PC-9 (cell line): ENCODE measurements around the gene SH3PXD2B. TPM values are rescaled to one million over a fixed set of nuclear protein-coding genes. Genes with fewer than 3 reads are reported as not detected.

Source experiments
- BruUV-seq: library from RNA; stranded (reverse); fragments of 400-500 nt; replicated peaks from 2 replicates; lab custom pipeline; 2021; lab: Mats Ljungman, UMichigan
- CTCF ChIA-PET: fragments of 300-600 bp; sonication (Branson Sonifier 250); formaldehyde crosslinking; loops from one replicate; lab custom pipeline; 2022; ENCODE audit warnings: antibody characterized with exemption; lab: Charles Lee
- POLR2A ChIA-PET: fragments of 300-600 bp; sonication (Branson Sonifier 250); formaldehyde crosslinking; loops from one replicate; lab custom pipeline; 2022; ENCODE audit warnings: antibody characterized with exemption; ENCODE audit not compliant: unreplicated experiment; lab: Charles Lee
- DNase-seq, 2 experiments: peaks; one replicate each; pipeline versions ENCODE4 v3.0.0 to v3.0.0-alpha.2; 2015 to 2022; ENCODE audit warnings: mixed read lengths in 1 of 2
- H2AFZ ChIP-seq: fragments of 200-600 bp; sonication (generic); 2 replicates; pipeline ENCODE4 v1.8.1; 2017; ENCODE audit warnings: antibody characterized with exemption
- H3F3A ChIP-seq: fragments of 200-600 bp; sonication (generic); 2 replicates; pipeline ENCODE4 v1.8.1; 2017; ENCODE audit warnings: antibody characterized with exemption, mild to moderate bottlenecking, low read depth; ENCODE audit not compliant: insufficient read depth
- H3K27ac ChIP-seq: fragments of 200-600 bp; sonication (generic); 2 replicates; pipeline ENCODE4 v1.6.1; 2016; ENCODE audit warnings: mixed run types
- H3K27me3 ChIP-seq: fragments of 200-600 bp; sonication (generic); 2 replicates; pipeline ENCODE4 v1.6.1; 2016; ENCODE audit warnings: low read depth, mixed run types; ENCODE audit not compliant: insufficient read depth
- H3K36me3 ChIP-seq: fragments of 200-600 bp; sonication (generic); 2 replicates; pipeline ENCODE4 v1.6.1; 2016; ENCODE audit warnings: low read depth, mixed run types
- H3K4me1 ChIP-seq: fragments of 200-600 bp; sonication (generic); replicated peaks from 2 replicates; pipeline ENCODE4 v1.6.1; 2016; ENCODE audit warnings: mixed run types; ENCODE audit not compliant: insufficient read depth
- H3K4me2 ChIP-seq: fragments of 200-600 bp; sonication (generic); 2 replicates; pipeline ENCODE4 v1.6.1; 2017; ENCODE audit warnings: mixed run types
- H3K4me3 ChIP-seq: fragments of 200-600 bp; sonication (generic); 2 replicates; pipeline ENCODE4 v1.6.1; 2016; ENCODE audit warnings: mixed run types
- H3K79me2 ChIP-seq: fragments of 200-600 bp; sonication (generic); 2 replicates; pipeline ENCODE4 v1.6.1; 2017; ENCODE audit warnings: low read depth, mixed run types
- H3K9me2 ChIP-seq: fragments of 200-600 bp; sonication (generic); 2 replicates; pipeline ENCODE4 v1.8.1; 2017; ENCODE audit warnings: mild to moderate bottlenecking; ENCODE audit not compliant: insufficient read depth
- H3K9me3 ChIP-seq: fragments of 200-600 bp; sonication (generic); 2 replicates; pipeline ENCODE4 v1.8.1; 2016; ENCODE audit warnings: low read depth; ENCODE audit not compliant: insufficient read depth
- H4K20me1 ChIP-seq: fragments of 200-600 bp; sonication (generic); 2 replicates; pipeline ENCODE4 v1.8.1; 2017; ENCODE audit not compliant: insufficient read depth
- CTCF ChIP-seq: fragments of 200-600 bp; sonication (generic); conservative IDR thresholded peaks from 2 replicates; pipeline ENCODE4 v1.6.1; 2017; ENCODE audit warnings: mixed run types, antibody characterized with exemption, mild to moderate bottlenecking, moderate library complexity
- EZH2 ChIP-seq: fragments of 200-600 bp; sonication (generic); IDR thresholded peaks from 2 replicates; pipeline ENCODE4 v1.8.0; 2017; ENCODE audit warnings: antibody characterized with exemption, low read depth
- intact Hi-C: fragments of 100-400 bp; cut with micrococcal nuclease; formaldehyde crosslinking; loops from one replicate; pipeline ENCODE4 v1.10.0; 2022; ENCODE audit not compliant: unreplicated experiment
- total RNA-seq: library from RNA; stranded (reverse); gene quantifications from 2 replicates; pipeline ENCODE4 v1.2.3, GENCODE V29; 2021

SH3PXD2B gene
- total RNA-seq, 1 experiment from 2014 or later: 29.3 TPM

DNA sequence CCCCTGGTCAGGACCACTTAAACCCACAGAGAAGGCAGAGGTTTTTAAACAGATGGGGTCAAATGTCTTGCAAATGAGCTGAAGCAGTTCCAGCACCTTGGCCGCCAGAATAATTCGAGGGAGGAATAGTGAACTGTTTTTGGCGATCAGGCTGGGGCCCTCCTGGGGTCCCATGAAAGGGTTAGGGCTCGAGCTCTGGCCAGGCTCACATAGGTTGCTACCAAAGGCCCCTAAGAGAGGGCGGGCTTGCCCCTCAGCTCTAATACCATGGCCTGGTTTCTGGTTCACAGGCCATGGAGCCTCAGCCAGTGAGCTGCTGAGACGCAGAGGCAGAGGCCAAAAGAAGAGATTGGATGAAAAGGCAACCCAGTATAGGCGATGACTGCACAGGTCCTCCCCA, 96.0 kb downstream of the SH3PXD2B start:
- H3K27me3 ChIP-seq: no peaks in the 10 kb centered on the region
- no peak overlapping the region for H3K4me3 ChIP-seq
- H3K4me1 ChIP-seq: peaks cover 22% of the 10 kb centered on the region
- H3K79me2 ChIP-seq: no peaks in the 10 kb centered on the region
- H3K27ac ChIP-seq: no peak overlapping the region
- CTCF ChIA-PET: no interaction called here
- no peaks in the 10 kb centered on the region for H3K9me2 ChIP-seq
- H4K20me1 ChIP-seq: no peaks in the 10 kb centered on the region
- intact Hi-C loops: no loop called here
- DNase-seq: no peak
- H3K9me3 ChIP-seq: peaks cover 8% of the 10 kb centered on the region; the same call in 1 of the 2 replicates
- no peaks in the 10 kb centered on the region; the same call in 1 of the 2 replicates for H3K36me3 ChIP-seq
- POLR2A ChIA-PET: no interaction called here
- no TSS peak for BruUV-seq
- TF ChIP-seq CTCF (no peak), EZH2 (no peak)
- H3K4me2 ChIP-seq: no peak overlapping the region
- no peak overlapping the region for H2AFZ ChIP-seq
- peaks cover 18% of the 10 kb centered on the region for H3F3A ChIP-seq

DNA sequence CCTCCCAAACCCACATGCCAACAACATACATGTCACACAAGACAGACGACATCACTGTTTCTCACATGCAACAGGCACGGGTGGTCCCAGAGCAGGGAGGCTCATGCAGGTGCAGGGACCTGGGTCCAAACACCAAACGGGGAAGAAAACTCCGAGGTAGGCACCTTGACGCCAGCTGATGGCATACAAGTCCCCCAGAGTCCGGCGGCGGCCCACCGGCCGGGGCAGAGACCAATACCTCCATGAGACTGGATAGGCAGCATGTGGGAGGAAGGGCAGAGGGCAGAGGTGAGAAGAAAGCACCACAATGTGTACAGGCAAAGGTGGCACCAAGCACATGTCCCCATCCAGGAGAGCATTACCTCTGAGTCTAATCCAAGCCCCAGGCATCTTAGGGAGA, 97.8 kb downstream of the SH3PXD2B start:
- POLR2A ChIA-PET: no interaction called here
- DNase-seq: no peak
- Histone ChIP-seq H2AFZ (no peak overlapping the region), H3K27ac (no peak overlapping the region), H3K4me1 (peaks cover 14% of the 10 kb centered on the region), H3K79me2 (no peaks in the 10 kb centered on the region), H3K4me3 (no peak overlapping the region), H3F3A (peaks cover 8% of the 10 kb centered on the region; the same call in 1 of the 2 replicates), H3K27me3 (no peaks in the 10 kb centered on the region), H3K9me2 (no peaks in the 10 kb centered on the region), H4K20me1 (no peaks in the 10 kb centered on the region), H3K36me3 (no peaks in the 10 kb centered on the region; the same call in 1 of the 2 replicates), H3K4me2 (no peak overlapping the region), H3K9me3 (no peaks in the 10 kb centered on the region)
- CTCF ChIA-PET: no interaction called here
- BruUV-seq: no TSS peak
- intact Hi-C loops: no loop called here
- TF ChIP-seq CTCF (no peak), EZH2 (no peak)

GRCh38 chr5:172356047-172356446, 98.3 kb downstream of the SH3PXD2B start:
- Histone ChIP-seq H3K9me3 (no peaks in the 10 kb centered on the region), H3K36me3 (no peaks in the 10 kb centered on the region; the same call in 1 of the 2 replicates), H3K79me2 (no peaks in the 10 kb centered on the region), H3K4me1 (peaks cover 10% of the 10 kb centered on the region), H3K4me3 (no peak overlapping the region), H3K27ac (no peak overlapping the region), H3K9me2 (no peaks in the 10 kb centered on the region), H3F3A (peaks cover 4% of the 10 kb centered on the region; the same call in 1 of the 2 replicates), H4K20me1 (no peaks in the 10 kb centered on the region), H3K4me2 (no peak overlapping the region), H2AFZ (no peak overlapping the region), H3K27me3 (no peaks in the 10 kb centered on the region)
- ChIA-PET CTCF (no interaction called here), POLR2A (no interaction called here)
- intact Hi-C loops: no loop called here
- no peak for TF ChIP-seq EZH2
- TF ChIP-seq CTCF: no peak
- no peak for DNase-seq
- no TSS peak for BruUV-seq
